Activated CD4-positive, alpha-beta T cell treated with anti-CD3 and anti-CD28 coated beads, Interleukin-2, Interleukin-6, amounts not matched to agents 100 ng/mL and 50 ng/mL, durations not matched to agents 16 hours and 8 hours (primary cell): ENCODE measurements around the gene DLGAP4.
A peak's percentile ranks its signal among the peaks of the same experiment; 100 is the strongest.

Experiments used
- DNase-seq: peaks from one replicate; pipeline ENCODE4 v3.0.0-alpha.2; 2020

Gene DLGAP4

GRCh38 chr20:36415475-36416002 is 109.4 kb downstream of the DLGAP4 start:
- no peak for DNase-seq

- DNase-seq: no peak
Measured at GRCh38 chr20:36418711-36419110, 112.6 kb downstream of the DLGAP4 start.

- DNase-seq: no peak
Measured at GRCh38 chr20:36421641-36422040, 115.5 kb downstream of the DLGAP4 start.

- DNase-seq: no peak
Measured at GRCh38 chr20:36424314-36424713, 118.2 kb downstream of the DLGAP4 start.

GRCh38 chr20:36425166-36425565 is 119.0 kb downstream of the DLGAP4 start:
- DNase-seq: no peak

- DNase-seq: no peak
Measured at GRCh38 chr20:36431604-36432003, 125.5 kb downstream of the DLGAP4 start.

- no peak for DNase-seq
Measured at GRCh38 chr20:36432096-36432495, 126.0 kb downstream of the DLGAP4 start.

- no peak for DNase-seq
Measured at GRCh38 chr20:36434383-36434782, 128.2 kb downstream of the DLGAP4 start.

- DNase-seq: no peak
Measured at GRCh38 chr20:36435124-36435523, 129.0 kb downstream of the DLGAP4 start.

- peak; percentile 88 for DNase-seq
Measured at GRCh38 chr20:36435592-36436541, 129.7 kb downstream of the DLGAP4 start.

GRCh38 chr20:36439040-36439730 is 133.0 kb downstream of the DLGAP4 start:
- DNase-seq: peak; percentile 76

GRCh38 chr20:36439731-36440072 is 133.6 kb downstream of the DLGAP4 start:
- no peak for DNase-seq

- DNase-seq: no peak
Measured at GRCh38 chr20:36440370-36441026, 134.4 kb downstream of the DLGAP4 start.

- no peak for DNase-seq
Measured at GRCh38 chr20:36441027-36441414, 134.9 kb downstream of the DLGAP4 start.

GRCh38 chr20:36441416-36441815 is 135.3 kb downstream of the DLGAP4 start:
- no peak for DNase-seq

- DNase-seq: no peak
Measured at GRCh38 chr20:36445847-36446246, 139.7 kb downstream of the DLGAP4 start.

GRCh38 chr20:36446557-36446956 is 140.4 kb downstream of the DLGAP4 start:
- no peak for DNase-seq

GRCh38 chr20:36447101-36447500 is 141.0 kb downstream of the DLGAP4 start:
- no peak for DNase-seq

GRCh38 chr20:36449663-36450062 is 143.5 kb downstream of the DLGAP4 start:
- no peak for DNase-seq

- no peak for DNase-seq
Measured at GRCh38 chr20:36454332-36454697, 148.2 kb downstream of the DLGAP4 start.

- DNase-seq: no peak
Measured at GRCh38 chr20:36454698-36455427, 148.7 kb downstream of the DLGAP4 start.

- DNase-seq: no peak
Measured at GRCh38 chr20:36455972-36456625, 150.0 kb downstream of the DLGAP4 start.
